Measurements from ENCODE around the gene HLA-DQA1. TPM values are rescaled to one million over a fixed set of nuclear protein-coding genes. Genes with fewer than 3 reads are reported as not detected.

The HLA-DQA1 gene
- total and polyA plus RNA-seq, 10 of the 15 experiments (the other 5 are each of a cell fraction or from before 2014, with no cell fraction given), result 289 to 1,769 (median 460) TPM

DNA sequence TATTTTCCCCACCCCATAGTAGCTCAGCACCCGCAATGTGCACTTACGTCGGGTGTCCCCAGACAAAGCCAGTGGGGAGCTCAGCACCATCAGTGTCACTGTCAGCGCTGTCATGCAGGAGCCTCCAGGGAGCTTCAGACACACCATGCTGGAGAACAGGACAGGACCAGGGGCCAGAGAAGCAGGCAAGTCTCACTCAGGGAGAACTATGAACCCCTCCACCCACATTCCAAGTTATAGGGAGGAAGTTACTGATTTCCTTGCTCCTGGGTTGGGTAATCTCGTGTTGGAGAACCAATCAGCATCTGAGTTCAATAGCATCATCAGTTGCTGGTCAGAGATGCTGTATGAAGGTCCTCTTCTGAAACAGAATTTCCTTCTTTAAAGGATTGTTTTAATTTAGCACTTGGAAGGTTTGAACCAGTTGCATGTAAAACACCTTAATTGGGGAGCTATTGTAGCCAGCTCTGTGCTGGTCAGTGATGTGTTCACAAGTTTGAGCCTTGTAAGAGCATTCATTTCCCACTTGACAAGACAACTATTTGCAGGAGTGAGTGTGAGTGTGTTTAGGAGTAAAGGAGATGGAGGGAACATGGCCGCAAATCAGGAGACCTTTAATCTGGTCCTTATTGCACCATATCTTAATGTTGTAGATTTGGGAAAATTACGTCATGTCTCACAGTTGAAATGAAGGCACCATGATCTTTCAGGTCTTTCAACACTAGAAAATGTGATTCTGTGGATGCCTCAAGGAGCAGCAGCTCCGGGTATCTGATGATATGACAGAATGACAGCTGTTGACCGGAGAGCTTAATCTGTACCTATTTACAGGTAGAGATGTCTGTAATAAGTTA is 47.4 kb upstream of the HLA-DQA1 start, which contains the start of gene HLA-DRB1 (continued):
- TF ChIP-seq, protein P1, sequence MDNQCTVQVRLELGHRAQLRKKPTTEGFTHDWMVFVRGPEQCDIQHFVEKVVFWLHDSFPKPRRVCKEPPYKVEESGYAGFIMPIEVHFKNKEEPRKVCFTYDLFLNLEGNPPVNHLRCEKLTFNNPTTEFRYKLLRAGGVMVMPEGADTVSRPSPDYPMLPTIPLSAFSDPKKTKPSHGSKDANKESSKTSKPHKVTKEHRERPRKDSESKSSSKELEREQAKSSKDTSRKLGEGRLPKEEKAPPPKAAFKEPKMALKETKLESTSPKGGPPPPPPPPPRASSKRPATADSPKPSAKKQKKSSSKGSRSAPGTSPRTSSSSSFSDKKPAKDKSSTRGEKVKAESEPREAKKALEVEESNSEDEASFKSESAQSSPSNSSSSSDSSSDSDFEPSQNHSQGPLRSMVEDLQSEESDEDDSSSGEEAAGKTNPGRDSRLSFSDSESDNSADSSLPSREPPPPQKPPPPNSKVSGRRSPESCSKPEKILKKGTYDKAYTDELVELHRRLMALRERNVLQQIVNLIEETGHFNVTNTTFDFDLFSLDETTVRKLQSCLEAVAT (IDR thresholded peaks at IDR 0.05), result peak; percentile 3
- TF ChIP-seq EP300 (IDR thresholded peaks at IDR 0.05; ENCODE audit: borderline replicate concordance in 1 of 2, control insufficient read depth in 1 of 2, low read depth in 2 of 2, low read length in 2 of 2) (peak in 1 of 2 experiments; percentile 20; a peak in 1 of 4 replicates), IKZF2 (IDR thresholded peaks at IDR 0.05) (peak in 1 of 2 experiments; percentile 16; a peak in 1 of 4 replicates), YY1 (IDR thresholded peaks at IDR 0.05; ENCODE audit: low read depth, low read length) (peak; percentile 63), EGR1 (IDR thresholded peaks at IDR 0.05; ENCODE audit: borderline replicate concordance in 1 of 2, low read depth in 2 of 2, low read length in 2 of 2) (peak in 1 of 2 experiments; percentile 50; a peak in 1 of 3 replicates), CEBPB (IDR thresholded peaks at IDR 0.05; ENCODE audit: borderline replicate concordance in 1 of 2, low read depth in 2 of 2, low read length in 2 of 2) (peak in 1 of 2 experiments; percentile 66; a peak in 1 of 4 replicates), SMAD5 (IDR thresholded peaks at IDR 0.05; ENCODE audit: low read depth) (peak; percentile 97), CREM (IDR thresholded peaks at IDR 0.05; ENCODE audit: low read depth) (peak; percentile 69; the same call in 1 of the 2 replicates), TCF3 (IDR thresholded peaks at IDR 0.05; ENCODE audit: borderline replicate concordance, insufficient read depth, low read depth, low read length) (peak; percentile 62; the same call in 1 of the 2 replicates), POLR2AphosphoS2 (IDR thresholded peaks at IDR 0.05; ENCODE audit: low read depth, low read length) (peak; percentile 89), FOS (IDR thresholded peaks at IDR 0.05; ENCODE audit: borderline replicate concordance, extremely low read depth, insufficient read length) (no peak), MXI1 (IDR thresholded peaks at IDR 0.05; ENCODE audit: low read depth, low read length) (0 out of 2 replicates have a peak, but pooled peaks have one; percentile 23), RFX5 (IDR thresholded peaks at IDR 0.05; ENCODE audit: low read depth, low read length) (peak; percentile 97), SMAD1 (IDR thresholded peaks at IDR 0.05; ENCODE audit: low read depth, partially characterized antibody) (peak; percentile 84), PML (IDR thresholded peaks at IDR 0.05; ENCODE audit: low read length) (peak; percentile 98), BHLHE40 (IDR thresholded peaks at IDR 0.05; ENCODE audit: borderline replicate concordance in 1 of 2, low read depth in 2 of 2, low read length in 1 of 2) (0 out of 4 replicates have a peak, but pooled peaks of 1 of the 2 experiments have one; percentile 10), EED (IDR thresholded peaks at IDR 0.05; ENCODE audit: low read depth) (peak; percentile 76)
